Right lobe of liver (tissue), 6 donors: Measurements from ENCODE around the gene TMEM176A. TPM values are rescaled to one million over a fixed set of nuclear protein-coding genes. Genes with fewer than 3 reads are reported as not detected.
A peak's percentile ranks its signal among the peaks of the same experiment; 100 is the strongest.
"Not testable (repeated sequence)": the region's sequence is repeated elsewhere in the genome, so short reads cannot be mapped to it uniquely, and the experiment has no call there.

Experiments used
- ATAC-seq, 4 donors: fragments of 200-7000 bp; cut with Tn5 transposase; one replicate each; pipeline ENCODE4 v1.9.1; 2020; ENCODE audit warnings: mild to moderate bottlenecking in 4 of 4, moderate library complexity in 4 of 4
- DNase-seq, 3 donors: peaks; one replicate each; pipeline ENCODE4 v3.0.0-alpha.2; 2020
- H3K27ac ChIP-seq, 3 donors: fragments of 200-600 bp; one replicate each; pipeline ENCODE4 v1.8.0; 2022
- H3K27me3 ChIP-seq, 2 donors: fragments of 200-600 bp; one replicate each; pipeline ENCODE4 v1.8.0; 2022
- H3K36me3 ChIP-seq, 4 donors: fragments of 200-600 bp; sonication (generic) in 1 of 4; one replicate each; pipeline versions ENCODE4 v1.5.1 to v1.8.0; 2017 to 2022; ENCODE audit warnings: control low read depth in 1 of 4
- H3K4me1 ChIP-seq, 4 donors: fragments of 200-600 bp; sonication (generic) in 1 of 4; one replicate each; pipeline versions ENCODE4 v1.5.1 to v1.8.0; 2017 to 2022; ENCODE audit warnings: control low read depth in 1 of 4
- H3K4me3 ChIP-seq, 3 donors: fragments of 200-600 bp; one replicate each; pipeline ENCODE4 v1.8.0; 2022
- H3K9me3 ChIP-seq, 4 donors: fragments of 200-600 bp; sonication (generic) in 1 of 4; one replicate each; pipeline versions ENCODE4 v1.5.1 to v1.8.0; 2017 to 2022; ENCODE audit warnings: control low read depth in 1 of 4
- POLR2A ChIP-seq: fragments of 450-650 bp; IDR thresholded peaks from one replicate; pipeline ENCODE4 v1.6.1; 2017; ENCODE audit warnings: antibody characterized with exemption, mild to moderate bottlenecking
- WGBS: methylation state at CpG from one replicate; pipeline ENCODE4 v1.1.6; 2018; ENCODE audit warnings: low coverage, low lambda C conversion rate; ENCODE audit not compliant: insufficient coverage; ENCODE audit errors: missing lambda C conversion rate; 5-methylcytosine and 5-hydroxymethylcytosine counted together
- intact Hi-C, 2 donors: fragments of 100-400 bp; cut with DNase I; formaldehyde crosslinking; loops; one replicate each; pipeline versions ENCODE4 v1.11.2 to v1.14.1; 2022
- total RNA-seq, 6 experiments: library from RNA; depleted of rRNA in 2 of 6; stranded (reverse); fragments of >200 nt in 2 of 6; fragmentation: NEBNext Ultra II Directional in 3 of 6; extraction: Animal tissue kit (Norgen Biotek cat#: 25700) in 3 of 6; gene quantifications; one replicate each; pipeline versions ENCODE4 v1.1.0 to v1.2.4, GENCODE V29; 2016 to 2023
- TF ChIP-seq, protein P1 (sequence below), 4 donors: fragments of 200-600 bp in 3 of 4; fragments of 450-650 bp in 1 of 4; IDR thresholded peaks; one replicate each; pipeline versions ENCODE4 v1.5.1 to v1.8.0; 2016 to 2022; ENCODE audit warnings: antibody characterized with exemption in 4 of 4, mild to moderate bottlenecking in 2 of 4
- donor health status: DM: no; HTN: yes; CAD: no.
- donor health status: DM: no; HTN: no; CAD: no.
- donor health status: DM: no; HTN: no; CAD: no.
- donor health status: DM: no; HTN: yes; CAD: no.
- donor health status: DM: no; HTN: yes; CAD: no.

The TMEM176A gene
- total RNA-seq, 6 experiments from 2014 or later, result 441 to 1,033 (median 702) TPM

DNA sequence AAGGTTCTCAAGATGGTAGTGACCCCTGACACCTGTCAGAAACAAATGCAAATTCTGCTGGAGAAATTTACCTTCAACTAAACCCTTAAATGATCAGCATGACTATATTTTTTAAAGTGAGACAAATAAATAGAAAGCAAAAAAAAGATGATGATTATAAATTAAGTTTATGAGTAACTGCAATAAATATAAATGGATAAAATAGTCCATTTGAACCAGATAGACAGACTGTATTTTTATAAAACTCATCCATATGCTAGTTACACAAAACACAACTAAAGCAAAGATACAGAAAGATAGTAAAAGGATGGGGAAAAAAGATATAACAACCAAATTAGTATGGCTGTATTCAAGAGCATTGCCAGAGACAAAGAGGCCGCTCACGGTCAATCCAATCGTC, 5.9 kb downstream of the TMEM176A start:
- 91% methylated on average over 3 of the region's 3 CpGs for WGBS
- no peak for TF ChIP-seq POLR2A
- TF ChIP-seq, protein P1, sequence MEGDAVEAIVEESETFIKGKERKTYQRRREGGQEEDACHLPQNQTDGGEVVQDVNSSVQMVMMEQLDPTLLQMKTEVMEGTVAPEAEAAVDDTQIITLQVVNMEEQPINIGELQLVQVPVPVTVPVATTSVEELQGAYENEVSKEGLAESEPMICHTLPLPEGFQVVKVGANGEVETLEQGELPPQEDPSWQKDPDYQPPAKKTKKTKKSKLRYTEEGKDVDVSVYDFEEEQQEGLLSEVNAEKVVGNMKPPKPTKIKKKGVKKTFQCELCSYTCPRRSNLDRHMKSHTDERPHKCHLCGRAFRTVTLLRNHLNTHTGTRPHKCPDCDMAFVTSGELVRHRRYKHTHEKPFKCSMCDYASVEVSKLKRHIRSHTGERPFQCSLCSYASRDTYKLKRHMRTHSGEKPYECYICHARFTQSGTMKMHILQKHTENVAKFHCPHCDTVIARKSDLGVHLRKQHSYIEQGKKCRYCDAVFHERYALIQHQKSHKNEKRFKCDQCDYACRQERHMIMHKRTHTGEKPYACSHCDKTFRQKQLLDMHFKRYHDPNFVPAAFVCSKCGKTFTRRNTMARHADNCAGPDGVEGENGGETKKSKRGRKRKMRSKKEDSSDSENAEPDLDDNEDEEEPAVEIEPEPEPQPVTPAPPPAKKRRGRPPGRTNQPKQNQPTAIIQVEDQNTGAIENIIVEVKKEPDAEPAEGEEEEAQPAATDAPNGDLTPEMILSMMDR (IDR thresholded peaks at IDR 0.05), result no peak
- H3K4me3 ChIP-seq, result no peak overlapping the region

DNA sequence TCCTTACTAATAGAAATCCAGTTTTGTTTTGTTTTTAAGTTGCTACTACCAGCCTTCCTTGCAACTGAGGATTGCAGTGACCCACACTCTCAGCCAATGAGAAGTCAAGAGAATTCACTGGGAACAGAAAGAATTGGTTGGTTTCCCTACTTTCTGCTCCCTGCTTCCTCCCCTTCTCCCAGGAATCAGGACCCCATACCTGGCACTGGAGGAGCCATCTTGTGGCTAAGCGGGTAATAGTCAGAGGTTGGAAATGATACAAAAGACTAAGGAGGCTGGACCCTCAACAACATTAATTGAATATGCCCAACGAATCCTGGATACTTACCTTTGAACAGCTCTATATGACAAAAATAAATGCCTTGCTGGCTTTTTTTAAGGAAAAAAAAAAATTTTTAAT, 6.3 kb downstream of the TMEM176A start:
- Histone ChIP-seq H3K27ac (peak overlapping the region in 1 of 3 donors; percentile 71), H3K4me1 (peaks cover 0 to 25% (median 0%) of the 10 kb centered on the region in 4 donors), H3K27me3 (no peaks in the 10 kb centered on the region), H3K4me3 (no peak overlapping the region), H3K36me3 (peaks cover 0 to 35% (median 16%) of the 10 kb centered on the region in 4 donors), H3K9me3 (peaks cover 0 to 10% (median 0%) of the 10 kb centered on the region in 4 donors)
- no peak for DNase-seq
- intact Hi-C loops, result loop anchor here in 1 of 2 donors (10.0 kb wide), 1 partner anchor 68 kb away; no protein-coding TSS in a partner anchor
- no peak for TF ChIP-seq POLR2A
- TF ChIP-seq, protein P1 (IDR thresholded peaks at IDR 0.05), result no peak
- 88% methylated on average over 2 of the region's 2 CpGs for WGBS
- no peak for ATAC-seq

More for the DNA sequence above, 5.9 kb downstream of the TMEM176A start:
- H3K27me3 ChIP-seq, result no peaks in the 10 kb centered on the region
- peaks cover 0 to 25% (median 0%) of the 10 kb centered on the region in 4 donors for H3K4me1 ChIP-seq
- DNase-seq (no peak), ATAC-seq (no peak)
- intact Hi-C loops, result loop anchor here in 1 of 2 donors (10.0 kb wide), 1 partner anchor 68 kb away; no protein-coding TSS in a partner anchor
- H3K9me3 ChIP-seq, result peaks cover 0 to 10% (median 0%) of the 10 kb centered on the region in 4 donors
- H3K27ac ChIP-seq, result peak overlapping the region in 1 of 3 donors; percentile 43
- peaks cover 0 to 35% (median 16%) of the 10 kb centered on the region in 4 donors for H3K36me3 ChIP-seq

DNA sequence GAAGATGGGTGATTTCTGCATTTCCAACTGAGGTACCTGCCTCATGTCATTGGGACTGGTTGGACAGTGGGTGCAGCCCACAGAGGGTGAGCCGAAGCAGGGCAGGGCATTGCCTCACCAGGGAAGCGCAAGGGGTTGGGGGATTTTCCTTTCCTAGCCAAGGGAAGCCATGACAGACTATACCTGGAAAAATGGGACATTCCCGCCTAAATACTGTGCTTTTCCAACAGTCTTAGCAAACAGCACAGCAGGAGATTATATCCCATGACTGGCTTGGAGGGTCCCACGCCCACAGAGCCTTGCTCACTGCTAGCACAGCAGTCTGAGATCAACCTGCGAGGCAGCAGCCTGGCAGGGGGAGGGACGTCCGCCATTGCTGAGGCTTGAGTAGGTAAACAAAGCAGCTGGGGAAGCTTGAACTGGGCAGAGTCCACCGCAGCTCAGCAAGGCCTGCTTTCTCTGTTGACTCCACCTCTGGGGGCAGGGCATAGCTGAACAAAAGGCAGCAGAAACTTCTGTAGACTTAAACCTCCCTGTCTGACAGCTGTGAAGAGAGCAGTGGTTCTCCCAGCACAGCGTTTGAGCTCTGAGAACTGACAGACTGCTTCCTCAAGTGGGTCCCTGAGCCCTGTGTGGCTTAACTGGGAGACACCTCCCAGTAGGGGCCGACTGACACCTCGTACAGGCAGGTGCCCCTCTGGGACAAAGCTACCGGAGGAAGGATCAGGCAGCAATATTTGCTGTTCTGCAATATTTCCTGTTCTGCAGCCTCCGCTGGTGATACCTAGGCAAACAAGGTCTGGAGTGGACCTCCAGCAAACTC, 7.3 kb downstream of the TMEM176A start:
- peaks cover 0 to 17% (median 0%) of the 10 kb centered on the region in 4 donors for H3K4me1 ChIP-seq
- H3K27me3 ChIP-seq, result not testable (repeated sequence)
- WGBS, result 20% methylated on average over 10 of the region's 13 CpGs
- ATAC-seq (peak in 3 of 4 donors; percentile 37 to 41 (median 38)), DNase-seq (peak; percentile 75 to 89 (median 88))
- peaks cover 0 to 10% (median 0%) of the 10 kb centered on the region in 4 donors for H3K9me3 ChIP-seq
- H3K36me3 ChIP-seq, result peaks cover 0 to 26% (median 14%) of the 10 kb centered on the region in 4 donors
- intact Hi-C loops, result loop anchor here in 1 of 2 donors (10.0 kb wide), 1 partner anchor 67 kb away; no protein-coding TSS in a partner anchor
- H3K27ac ChIP-seq, result peak overlapping the region in 2 of 3 donors; percentile 28 to 71
- TF ChIP-seq POLR2A, result peak; percentile 23
- peak overlapping the region in 1 of 3 donors; percentile 39 for H3K4me3 ChIP-seq

DNA sequence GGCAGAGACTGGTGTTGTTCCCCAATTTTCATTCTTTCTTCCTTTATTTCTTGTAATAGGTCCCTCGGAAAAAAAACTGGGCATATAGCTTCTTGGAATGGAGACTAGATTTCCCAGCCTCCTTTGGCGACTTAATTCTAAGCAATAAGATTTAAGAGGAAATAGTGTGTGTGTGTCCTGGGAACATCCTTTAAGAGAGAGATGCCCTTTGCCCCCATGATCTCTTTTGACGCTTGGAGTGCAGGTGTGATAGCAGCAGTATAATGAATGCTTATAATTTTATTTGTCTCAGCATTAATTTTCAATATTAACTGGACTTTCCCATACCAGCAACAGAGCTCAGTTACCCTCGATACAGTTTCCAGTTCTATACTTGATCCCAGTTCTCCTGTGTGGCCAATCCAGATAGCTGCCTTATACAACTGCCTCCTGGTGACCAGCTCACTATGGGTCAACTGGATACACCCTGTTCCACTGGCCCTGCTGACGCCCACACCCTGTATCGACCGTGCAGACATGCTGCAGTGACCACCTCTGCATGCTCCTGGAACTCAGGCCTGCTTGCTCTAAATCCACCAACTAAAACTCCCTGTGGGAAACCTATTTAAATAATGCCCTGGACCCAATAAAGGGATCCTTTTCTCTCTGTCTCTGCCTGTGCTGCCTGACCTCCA, 13.9 kb downstream of the TMEM176A start:
- 83% methylated on average over 5 of the region's 7 CpGs for WGBS
- peaks cover 0 to 3% (median 0%) of the 10 kb centered on the region in 4 donors for H3K9me3 ChIP-seq
- no peaks in the 10 kb centered on the region for H3K4me1 ChIP-seq
- ATAC-seq (no peak), DNase-seq (no peak)
- no peaks in the 10 kb centered on the region for H3K36me3 ChIP-seq
- no peak overlapping the region for H3K27ac ChIP-seq
- intact Hi-C loops, result no loop called here
- TF ChIP-seq, protein P1 (IDR thresholded peaks at IDR 0.05), result no peak
- no peak for TF ChIP-seq POLR2A
- H3K4me3 ChIP-seq, result no peak overlapping the region
- H3K27me3 ChIP-seq, result no peaks in the 10 kb centered on the region
